Measurements from ENCODE around the gene SUGCT. TPM values are rescaled to one million over a fixed set of nuclear protein-coding genes. Genes with fewer than 3 reads are reported as not detected.
"Not testable (repeated sequence)": the region's sequence is repeated elsewhere in the genome, so short reads cannot be mapped to it uniquely, and the experiment has no call there.

The SUGCT gene
- total RNA-seq, 2 experiments from 2014 or later: not detected

DNA sequence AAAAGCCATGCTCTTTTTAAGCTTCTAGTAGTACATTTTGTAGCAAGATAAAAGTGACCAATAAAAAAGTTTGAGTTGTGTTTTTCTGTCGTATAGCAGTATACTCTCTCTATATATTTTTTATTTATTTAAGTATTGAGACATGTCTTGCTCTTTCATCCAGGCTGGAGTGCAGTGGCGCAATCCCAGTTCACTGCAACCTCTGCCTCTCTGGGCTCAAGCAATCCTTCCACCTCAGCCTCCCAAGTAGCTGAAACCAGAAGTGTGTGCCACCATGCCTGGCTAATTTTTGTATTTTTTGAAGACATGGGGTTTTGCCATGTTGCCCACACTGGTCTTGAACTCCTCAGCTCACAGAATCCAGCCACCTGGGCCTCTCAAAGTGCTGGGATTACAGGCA lies 2.8 kb downstream of the SUGCT start:
- H3K79me2 ChIP-seq (ENCODE audit: insufficient read depth, low read depth, low read length): peaks cover 17% of the 10 kb centered on the region
- intact Hi-C loops (cut with micrococcal nuclease; ENCODE audit: unreplicated experiment): no loop called here
- no peaks in the 10 kb centered on the region for H3K9me3 ChIP-seq (ENCODE audit: low read length)
- TF ChIP-seq EZH2phosphoT487 (IDR thresholded peaks at IDR 0.05; ENCODE audit: borderline replicate concordance, low read depth, low read length): no peak
- TF ChIP-seq, protein P1, sequence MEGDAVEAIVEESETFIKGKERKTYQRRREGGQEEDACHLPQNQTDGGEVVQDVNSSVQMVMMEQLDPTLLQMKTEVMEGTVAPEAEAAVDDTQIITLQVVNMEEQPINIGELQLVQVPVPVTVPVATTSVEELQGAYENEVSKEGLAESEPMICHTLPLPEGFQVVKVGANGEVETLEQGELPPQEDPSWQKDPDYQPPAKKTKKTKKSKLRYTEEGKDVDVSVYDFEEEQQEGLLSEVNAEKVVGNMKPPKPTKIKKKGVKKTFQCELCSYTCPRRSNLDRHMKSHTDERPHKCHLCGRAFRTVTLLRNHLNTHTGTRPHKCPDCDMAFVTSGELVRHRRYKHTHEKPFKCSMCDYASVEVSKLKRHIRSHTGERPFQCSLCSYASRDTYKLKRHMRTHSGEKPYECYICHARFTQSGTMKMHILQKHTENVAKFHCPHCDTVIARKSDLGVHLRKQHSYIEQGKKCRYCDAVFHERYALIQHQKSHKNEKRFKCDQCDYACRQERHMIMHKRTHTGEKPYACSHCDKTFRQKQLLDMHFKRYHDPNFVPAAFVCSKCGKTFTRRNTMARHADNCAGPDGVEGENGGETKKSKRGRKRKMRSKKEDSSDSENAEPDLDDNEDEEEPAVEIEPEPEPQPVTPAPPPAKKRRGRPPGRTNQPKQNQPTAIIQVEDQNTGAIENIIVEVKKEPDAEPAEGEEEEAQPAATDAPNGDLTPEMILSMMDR (conservative IDR thresholded peaks at IDR 0.05; ENCODE audit: low read length): no peak
- no peak overlapping the region for H3K27ac ChIP-seq (ENCODE audit: low read depth, low read length, poor library complexity, severe bottlenecking)
- ChIA-PET CTCF (ENCODE audit: unreplicated experiment) (no interaction called here), POLR2A (no interaction called here)
- DNase-seq (ENCODE audit: low spot score): no peak
- no peak overlapping the region for H2AFZ ChIP-seq (ENCODE audit: low read length)
- peaks cover 6% of the 10 kb centered on the region; the same call in 1 of the 2 replicates for H3K36me3 ChIP-seq (ENCODE audit: insufficient read depth, low read length)
- peaks cover 11% of the 10 kb centered on the region for H4K20me1 ChIP-seq (ENCODE audit: insufficient read depth, low read length)
- H3K9me2 ChIP-seq (ENCODE audit: insufficient read depth, low read length): no peaks in the 10 kb centered on the region
- BruUV-seq (replicated peaks): no TSS peak
- H3K4me1 ChIP-seq (ENCODE audit: insufficient read depth, low read length, poor library complexity, severe bottlenecking): peaks cover 11% of the 10 kb centered on the region
- H3K4me3 ChIP-seq (ENCODE audit: low read depth, low read length, poor library complexity, severe bottlenecking): no peak overlapping the region
- H3K4me2 ChIP-seq (ENCODE audit: low read length): no peak overlapping the region

DNA sequence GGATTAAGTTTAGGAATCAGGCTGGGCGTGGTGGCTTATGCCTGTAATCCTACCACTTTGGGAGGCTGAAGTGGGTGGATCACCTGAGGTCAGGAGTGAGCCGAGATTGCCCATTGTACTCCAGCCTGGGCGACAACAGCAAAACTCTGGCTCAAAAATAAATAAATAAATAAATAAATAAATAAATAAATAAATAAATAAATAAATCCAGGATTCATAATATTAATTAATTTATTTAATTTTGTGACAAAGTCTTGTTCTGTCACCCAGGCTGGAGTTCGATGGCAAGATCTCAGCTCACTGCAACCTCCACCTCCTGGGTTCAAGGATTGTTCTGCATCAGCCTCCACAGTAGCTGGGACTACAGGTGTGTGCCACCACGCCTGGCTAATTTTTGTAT lies 4.2 kb downstream of the SUGCT start:
- BruUV-seq (replicated peaks): no TSS peak
- Histone ChIP-seq H3K9me3 (ENCODE audit: low read length) (no peaks in the 10 kb centered on the region), H2AFZ (ENCODE audit: low read length) (no peak overlapping the region), H3K27ac (ENCODE audit: low read depth, low read length, poor library complexity, severe bottlenecking) (no peak overlapping the region), H3K79me2 (ENCODE audit: insufficient read depth, low read depth, low read length) (peaks cover 2% of the 10 kb centered on the region; the same call in 1 of the 2 replicates), H3K4me2 (ENCODE audit: low read length) (no peak overlapping the region), H3K9me2 (ENCODE audit: insufficient read depth, low read length) (no peaks in the 10 kb centered on the region), H4K20me1 (ENCODE audit: insufficient read depth, low read length) (no peaks in the 10 kb centered on the region), H3K4me3 (ENCODE audit: low read depth, low read length, poor library complexity, severe bottlenecking) (no peak overlapping the region), H3K4me1 (ENCODE audit: insufficient read depth, low read length, poor library complexity, severe bottlenecking) (peaks cover 4% of the 10 kb centered on the region), H3K36me3 (ENCODE audit: insufficient read depth, low read length) (no peaks in the 10 kb centered on the region)
- ChIA-PET CTCF (ENCODE audit: unreplicated experiment) (no interaction called here), POLR2A (no interaction called here)
- TF ChIP-seq EZH2phosphoT487 (IDR thresholded peaks at IDR 0.05; ENCODE audit: borderline replicate concordance, low read depth, low read length): no peak
- TF ChIP-seq, protein P1 (conservative IDR thresholded peaks at IDR 0.05; ENCODE audit: low read length): no peak
- no peak for DNase-seq (ENCODE audit: low spot score)
- intact Hi-C loops (cut with micrococcal nuclease; ENCODE audit: unreplicated experiment): no loop called here

DNA sequence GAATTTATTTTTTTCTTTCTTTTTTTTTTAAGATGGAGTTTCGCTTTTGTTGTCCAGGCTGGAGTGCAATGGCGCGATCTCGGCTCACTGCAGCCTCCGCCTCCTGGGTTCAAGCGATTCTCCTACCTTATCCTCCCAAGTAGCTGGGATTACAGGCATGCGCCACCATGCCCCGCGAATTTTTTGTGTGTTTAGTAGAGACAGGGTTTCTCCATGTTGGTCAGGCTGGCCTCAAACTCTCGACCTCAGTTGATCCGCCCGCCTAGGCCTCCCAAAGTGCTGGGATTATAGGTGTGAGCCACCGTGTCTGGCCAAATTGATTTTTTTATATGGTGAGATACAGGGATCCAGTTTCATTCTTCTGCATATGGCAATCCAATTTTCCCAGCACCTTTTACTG lies 5.1 kb downstream of the SUGCT start:
- BruUV-seq (replicated peaks); DNase-seq (ENCODE audit: low spot score); H3K27ac ChIP-seq (ENCODE audit: low read depth, low read length, poor library complexity, severe bottlenecking); POLR2A ChIA-PET; H3K36me3 ChIP-seq (ENCODE audit: insufficient read depth, low read length); H3K9me3 ChIP-seq (ENCODE audit: low read length); H3K4me2 ChIP-seq (ENCODE audit: low read length); H3K79me2 ChIP-seq (ENCODE audit: insufficient read depth, low read depth, low read length); H3K4me3 ChIP-seq (ENCODE audit: low read depth, low read length, poor library complexity, severe bottlenecking); H4K20me1 ChIP-seq (ENCODE audit: insufficient read depth, low read length); H3K9me2 ChIP-seq (ENCODE audit: insufficient read depth, low read length); H2AFZ ChIP-seq (ENCODE audit: low read length); intact Hi-C loops (cut with micrococcal nuclease; ENCODE audit: unreplicated experiment); CTCF ChIA-PET (ENCODE audit: unreplicated experiment); H3K4me1 ChIP-seq (ENCODE audit: insufficient read depth, low read length, poor library complexity, severe bottlenecking): not testable (repeated sequence)

DNA sequence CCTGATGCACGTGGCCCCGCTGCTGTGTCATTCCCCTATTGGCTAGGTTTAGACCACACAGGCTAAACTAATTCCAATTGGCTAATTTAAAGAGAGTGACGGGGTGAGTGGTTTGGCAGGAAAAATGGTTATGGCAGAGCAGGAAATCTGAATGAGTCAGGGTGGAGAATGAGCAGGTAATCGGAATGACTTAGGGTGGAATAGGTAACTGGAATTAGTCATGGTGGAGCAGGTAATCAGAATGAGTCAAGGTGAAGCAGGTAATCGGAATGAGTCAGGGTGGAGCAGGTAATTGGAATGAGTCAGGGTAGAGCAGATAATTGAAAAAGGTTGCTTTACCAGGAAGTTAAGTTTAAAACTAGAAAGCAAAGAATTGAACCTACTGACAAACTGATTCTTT lies 7.1 kb downstream of the SUGCT start:
- H3K4me3 ChIP-seq (ENCODE audit: low read depth, low read length, poor library complexity, severe bottlenecking); intact Hi-C loops (cut with micrococcal nuclease; ENCODE audit: unreplicated experiment); H3K9me2 ChIP-seq (ENCODE audit: insufficient read depth, low read length); DNase-seq (ENCODE audit: low spot score); H3K9me3 ChIP-seq (ENCODE audit: low read length); H3K36me3 ChIP-seq (ENCODE audit: insufficient read depth, low read length); H3K79me2 ChIP-seq (ENCODE audit: insufficient read depth, low read depth, low read length); H3K4me2 ChIP-seq (ENCODE audit: low read length); CTCF ChIA-PET (ENCODE audit: unreplicated experiment); H2AFZ ChIP-seq (ENCODE audit: low read length); POLR2A ChIA-PET; H4K20me1 ChIP-seq (ENCODE audit: insufficient read depth, low read length); H3K4me1 ChIP-seq (ENCODE audit: insufficient read depth, low read length, poor library complexity, severe bottlenecking); BruUV-seq (replicated peaks); H3K27ac ChIP-seq (ENCODE audit: low read depth, low read length, poor library complexity, severe bottlenecking): not testable (repeated sequence)

DNA sequence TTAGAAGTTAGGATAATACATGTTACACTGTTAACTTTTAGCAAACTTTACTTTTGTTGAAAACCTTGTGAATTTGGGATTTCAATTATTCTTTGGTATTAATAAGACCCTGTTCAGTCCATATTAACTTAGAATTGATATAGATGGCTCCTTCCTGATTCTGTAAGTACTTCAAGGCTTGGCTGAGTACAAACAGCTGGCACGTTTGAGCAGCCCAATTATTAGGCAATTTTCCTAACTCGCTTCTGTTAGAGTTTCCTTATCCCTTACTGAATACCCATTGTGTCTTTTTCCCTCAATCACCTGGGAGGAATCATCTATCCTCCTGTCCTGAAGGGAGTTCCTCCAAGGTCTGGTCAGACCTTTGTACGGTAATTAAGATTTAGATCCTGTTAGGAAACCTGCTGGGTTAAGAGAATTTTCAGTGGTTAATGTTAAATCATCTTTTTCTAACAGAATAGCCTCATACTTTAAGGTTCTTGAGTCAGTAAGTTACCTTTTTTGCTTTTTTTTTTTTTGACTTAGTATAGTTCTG lies 10.9 kb downstream of the SUGCT start:
- H3K4me3 ChIP-seq (ENCODE audit: low read depth, low read length, poor library complexity, severe bottlenecking); H2AFZ ChIP-seq (ENCODE audit: low read length); H4K20me1 ChIP-seq (ENCODE audit: insufficient read depth, low read length); BruUV-seq (replicated peaks); POLR2A ChIA-PET; CTCF ChIA-PET (ENCODE audit: unreplicated experiment); H3K9me3 ChIP-seq (ENCODE audit: low read length); intact Hi-C loops (cut with micrococcal nuclease; ENCODE audit: unreplicated experiment); H3K36me3 ChIP-seq (ENCODE audit: insufficient read depth, low read length); DNase-seq (ENCODE audit: low spot score); H3K4me2 ChIP-seq (ENCODE audit: low read length); H3K79me2 ChIP-seq (ENCODE audit: insufficient read depth, low read depth, low read length); H3K9me2 ChIP-seq (ENCODE audit: insufficient read depth, low read length); H3K4me1 ChIP-seq (ENCODE audit: insufficient read depth, low read length, poor library complexity, severe bottlenecking); H3K27ac ChIP-seq (ENCODE audit: low read depth, low read length, poor library complexity, severe bottlenecking): not testable (repeated sequence)

All from OCI-LY7 (cell line).